Placental pericyte (primary cell): ENCODE data around the gene S100A7A. TPM values are rescaled to one million over a fixed set of nuclear protein-coding genes. Genes with fewer than 3 reads are reported as not detected.

Experiments used
- small RNA-seq: library from RNA; depleted of rRNA; stranded (forward); fragments of <200 nt; gene quantifications from one replicate; pipeline ENCODE3, GENCODE V24; 2012; ENCODE audit warnings: low replicate concordance
- total RNA-seq: library from RNA; depleted of rRNA; stranded (reverse); fragments of >200 nt; gene quantifications from 2 replicates; pipeline ENCODE4 v1.2.3, GENCODE V29; 2012

Gene S100A7A
- not detected in 2 replicates for total RNA-seq

GRCh38 chr1:153415850-153416570, at the start of gene S100A7A:
Gene S100A7A, plus strand, starts transcription at chr1:153416520. Its CDS starts 1,563 bp downstream, at chr1:153418083.

GRCh38 chr1:153375511-153375910, 40.8 kb upstream of the S100A7A start, which contains the start of gene S100A12:
Gene S100A12, minus strand, starts transcription at chr1:153375621. Its CDS starts 1,029 bp downstream, at chr1:153374592.

GRCh38 chr1:153390938-153391710, 25.2 kb upstream of the S100A7A start, which contains the start of gene S100A8:
Gene S100A8, minus strand, starts transcription at chr1:153391073. Its CDS starts 538 bp downstream, at chr1:153390535.

DNA sequence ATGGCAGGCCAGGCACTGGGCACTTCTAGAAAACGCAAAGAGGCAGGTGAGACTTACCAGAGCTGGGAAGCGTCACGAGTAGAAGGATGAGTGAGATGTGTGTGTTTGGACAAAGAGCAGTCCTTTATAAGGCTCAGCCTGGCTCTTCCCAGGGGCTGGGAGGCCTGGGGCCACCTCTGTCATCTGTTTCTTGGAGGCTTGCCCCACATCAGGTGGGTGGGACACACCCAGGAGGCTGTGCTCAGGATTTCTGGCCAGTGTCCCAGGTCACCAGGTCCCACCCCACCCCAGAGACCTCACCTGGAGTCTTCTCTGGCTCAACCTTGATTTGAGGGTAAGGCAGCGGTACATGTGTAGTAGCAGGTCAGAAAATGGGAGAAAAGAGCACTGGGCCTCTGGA, 44.2 kb downstream of the S100A7A start, which contains the start of gene S100A7:
TSS of gene S100A7 (minus strand) at position 101 of the 400 bp plus-strand sequence. CDS start 1,638 bp downstream, outside the sequence.

Small RNAs within 50 kb of the gene (small RNA-seq; reads per million reads assigned to genes)
- not detected for gene S100A15A

Other genes with a start within 250 kb of the S100A7A start
- gene LELP1, start 213.1 kb upstream of the S100A7A start, total RNA-seq: not detected in 2 replicates
- gene PRR9, start 198.9 kb upstream of the S100A7A start, total RNA-seq: 0.22 and 0.29 TPM in 2 replicates
- not detected in 2 replicates for gene LORICRIN, start 156.8 kb upstream of the S100A7A start, total RNA-seq
- not detected in 2 replicates for gene PGLYRP3, start 103.6 kb upstream of the S100A7A start, total RNA-seq
- not detected in 2 replicates for gene PGLYRP4, start 67.7 kb upstream of the S100A7A start, total RNA-seq
- gene S100A9, start 58.7 kb upstream of the S100A7A start, total RNA-seq: not detected in 2 replicates
- not detected in 2 replicates for gene S100A12, start 40.9 kb upstream of the S100A7A start, total RNA-seq
- not detected in 2 replicates for gene S100A8, start 25.4 kb upstream of the S100A7A start, total RNA-seq
- not detected in 2 replicates for gene S100A7, start 44.1 kb downstream of the S100A7A start, total RNA-seq
- 353 and 608 TPM in 2 replicates for gene S100A6, start 119.5 kb downstream of the S100A7A start, total RNA-seq
- gene S100A5, start 124.4 kb downstream of the S100A7A start, total RNA-seq: 1.1 TPM in 1 of 2 replicates, not detected in the other
- gene S100A4, start 129.3 kb downstream of the S100A7A start, total RNA-seq: 77.0 and 337 TPM in 2 replicates
- gene S100A3, start 132.7 kb downstream of the S100A7A start, total RNA-seq: 2.4 and 14.2 TPM in 2 replicates
- 1.1 and 2.1 TPM in 2 replicates for gene S100A2, start 149.3 kb downstream of the S100A7A start, total RNA-seq
- 83.8 and 558 TPM in 2 replicates for gene S100A16, start 196.6 kb downstream of the S100A7A start, total RNA-seq
- not detected in 2 replicates for gene S100A14, start 199.8 kb downstream of the S100A7A start, total RNA-seq
- 40.3 and 68.0 TPM in 2 replicates for gene S100A13, start 211.0 kb downstream of the S100A7A start, total RNA-seq
- 0.14 and 0.44 TPM in 2 replicates for gene S100A1, start 211.9 kb downstream of the S100A7A start, total RNA-seq
- gene CHTOP, start 217.5 kb downstream of the S100A7A start, total RNA-seq: 35.7 and 51.0 TPM in 2 replicates
- 38.3 and 60.7 TPM in 2 replicates for gene SNAPIN, start 242.2 kb downstream of the S100A7A start, total RNA-seq